IMR-90 (cell line): ENCODE results near the gene TAGAP. TPM values are rescaled to one million over a fixed set of nuclear protein-coding genes. Genes with fewer than 3 reads are reported as not detected.

Source experiments
- ATAC-seq: fragments of 200-7000 bp; cut with Tn5 transposase; 2 replicates; pipeline ENCODE4 v1.9.1; 2020; ENCODE audit warnings: low read depth, mild to moderate bottlenecking, moderate library complexity
- BruUV-seq: library from RNA; stranded (reverse); fragments of 400-500 nt; replicated peaks from 2 replicates; lab custom pipeline; 2021; lab: Mats Ljungman, UMichigan
- CTCF ChIA-PET: fragments of 300-600 bp; formaldehyde crosslinking; extraction: SDS; loops from one replicate; lab custom pipeline; 2021; ENCODE audit warnings: antibody characterized with exemption; lab: Yijun Ruan, JAX
- POLR2A ChIA-PET: fragments of 300-600 bp; sonication (Branson Sonifier 250); formaldehyde crosslinking; loops from one replicate; lab custom pipeline; 2022; ENCODE audit warnings: antibody characterized with exemption; ENCODE audit not compliant: unreplicated experiment; lab: Charles Lee
- DNase-seq: peaks from one replicate; pipeline ENCODE4 v3.0.0; 2013
- H2AFZ ChIP-seq: replicated peaks from 2 replicates; pipeline ENCODE3; 2013; ENCODE audit warnings: low read length, mild to moderate bottlenecking; ENCODE audit not compliant: poor library complexity
- H2AK5ac ChIP-seq: 2 replicates; pipeline ENCODE4 v1.6.1; 2013; ENCODE audit warnings: low read depth, low read length, inconsistent platforms
- H2AK9ac ChIP-seq: replicated peaks from 2 replicates; pipeline ENCODE3; 2013; ENCODE audit warnings: mild to moderate bottlenecking, low read depth, low read length, moderate library complexity; ENCODE audit not compliant: poor library complexity
- H2BK120ac ChIP-seq: 2 replicates; pipeline ENCODE4 v1.6.1; 2013; ENCODE audit warnings: low read depth, low read length, inconsistent platforms
- H2BK15ac ChIP-seq: 3 replicates; pipeline ENCODE4 v1.6.1; 2013; ENCODE audit warnings: low read depth, low read length, inconsistent platforms
- H2BK20ac ChIP-seq: 2 replicates; pipeline ENCODE4 v1.6.1; 2013; ENCODE audit warnings: low read depth, mild to moderate bottlenecking, inconsistent platforms, low read length, moderate library complexity
- H2BK5ac ChIP-seq: 2 replicates; pipeline ENCODE4 v1.6.1; 2013; ENCODE audit warnings: mild to moderate bottlenecking, low read depth, low read length, inconsistent platforms; ENCODE audit not compliant: poor library complexity, severe bottlenecking
- H3K14ac ChIP-seq: replicated peaks from 2 replicates; pipeline ENCODE4 v1.6.1; 2013; ENCODE audit warnings: low read depth, low read length, inconsistent platforms
- H3K18ac ChIP-seq: 2 replicates; pipeline ENCODE4 v1.6.1; 2013; ENCODE audit warnings: low read depth, low read length, control low read depth
- H3K23ac ChIP-seq: 2 replicates; pipeline ENCODE4 v1.6.1; 2013; ENCODE audit warnings: low read depth, low read length, inconsistent platforms
- H3K27ac ChIP-seq: 2 replicates; pipeline ENCODE4 v1.5.1; 2013; ENCODE audit warnings: mild to moderate bottlenecking, control low read depth, low read length; ENCODE audit not compliant: insufficient read depth
- H3K27me3 ChIP-seq: 2 replicates; pipeline ENCODE4 v1.6.1; 2013; ENCODE audit warnings: low read length; ENCODE audit not compliant: control insufficient read depth, insufficient read depth
- H3K36me3 ChIP-seq: 2 replicates; pipeline ENCODE4 v1.6.1; 2013; ENCODE audit warnings: low read length, mixed read lengths; ENCODE audit not compliant: control insufficient read depth, insufficient read depth
- H3K4ac ChIP-seq: 2 replicates; pipeline ENCODE4 v1.6.1; 2013; ENCODE audit warnings: low read depth, low read length, inconsistent platforms
- H3K4me1 ChIP-seq: 2 replicates; pipeline ENCODE4 v1.6.1; 2013; ENCODE audit warnings: low read length, mixed read lengths; ENCODE audit not compliant: control insufficient read depth, insufficient read depth
- H3K4me2 ChIP-seq: 2 replicates; pipeline ENCODE4 v1.6.1; 2013; ENCODE audit warnings: low read depth, mild to moderate bottlenecking, control low read depth, low read length, moderate library complexity
- H3K4me3 ChIP-seq: 2 replicates; pipeline ENCODE4 v1.5.1; 2013; ENCODE audit warnings: low read depth, mild to moderate bottlenecking, control low read depth, low read length, moderate library complexity; ENCODE audit not compliant: insufficient read depth
- H3K56ac ChIP-seq: 2 replicates; pipeline ENCODE4 v1.6.1; 2013; ENCODE audit warnings: low read length, inconsistent platforms; ENCODE audit not compliant: insufficient read depth; ENCODE audit errors: extremely low read depth
- H3K79me1 ChIP-seq, 2 experiments: 2 replicates each; pipeline ENCODE4 v1.6.1; 2013; ENCODE audit warnings: low read length in 2 of 2, inconsistent platforms in 1 of 2, low read depth in 1 of 2
- H3K9ac ChIP-seq: 2 replicates; pipeline ENCODE4 v1.6.1; 2013; ENCODE audit warnings: low read depth, low read length, control low read depth
- H3K9me1 ChIP-seq: 2 replicates; pipeline ENCODE4 v1.6.1; 2013; ENCODE audit warnings: low read length, inconsistent platforms; ENCODE audit not compliant: insufficient read depth
- H3K9me3 ChIP-seq: 2 replicates; pipeline ENCODE4 v1.6.1; 2013; ENCODE audit warnings: low read length; ENCODE audit not compliant: control insufficient read depth, insufficient read depth
- H4K20me1 ChIP-seq: 2 replicates; pipeline ENCODE4 v1.6.1; 2013; ENCODE audit warnings: low read length, inconsistent platforms; ENCODE audit not compliant: insufficient read depth
- H4K5ac ChIP-seq: 2 replicates; pipeline ENCODE4 v1.6.1; 2013; ENCODE audit warnings: mild to moderate bottlenecking, low read depth, low read length, control low read depth
- H4K8ac ChIP-seq, 2 experiments: 2 replicates each; pipeline ENCODE4 v1.6.1; 2013; ENCODE audit warnings: low read depth in 2 of 2, low read length in 2 of 2, control low read depth in 1 of 2, inconsistent platforms in 1 of 2
- H4K91ac ChIP-seq: 2 replicates; pipeline ENCODE4 v1.6.1; 2013; ENCODE audit warnings: low read depth, low read length, inconsistent platforms; ENCODE audit not compliant: insufficient read depth
- BHLHE40 ChIP-seq: fragments of 150-350 bp; IDR thresholded peaks from 2 replicates; pipeline ENCODE4 v1.6.1; 2016; ENCODE audit warnings: mild to moderate bottlenecking, low read depth, low read length
- CHD1 ChIP-seq: IDR thresholded peaks from 2 replicates; pipeline ENCODE4 v1.6.1; 2012; ENCODE audit warnings: low read depth, low read length, improper control_type of control experiment
- POLR2A ChIP-seq: IDR thresholded peaks from 2 replicates; pipeline ENCODE4 v1.6.1; 2012; ENCODE audit warnings: mild to moderate bottlenecking, low read depth, low read length
- RAD21 ChIP-seq: IDR thresholded peaks from 2 replicates; pipeline ENCODE4 v1.6.1; 2012; ENCODE audit warnings: low read length, improper control_type of control experiment
- WGBS, 2 experiments: methylation state at CpG; one replicate each; pipeline versions ENCODE4 v1.1.5 to v1.1.7; 2013; ENCODE audit warnings: missing lambda C conversion rate in 2 of 2; ENCODE audit not compliant: insufficient read length in 1 of 2; ENCODE audit errors: extremely low coverage in 2 of 2; 5-methylcytosine and 5-hydroxymethylcytosine counted together
- dilution Hi-C: fragments of 300-500 bp; cut with HindIII; formaldehyde crosslinking; loops from one replicate; pipeline ENCODE4 v1.14.3; 2018; ENCODE audit warnings: low sequenced_read_pairs; ENCODE audit not compliant: unreplicated experiment
- in situ Hi-C: fragments of 300-500 bp; cut with MboI; formaldehyde crosslinking; loops from 3 replicates; pipeline ENCODE4 v1.14.3; 2019; ENCODE audit warnings: low sequenced_read_pairs, inconsistent platforms, mixed read lengths
- intact Hi-C: fragments of 100-400 bp; cut with micrococcal nuclease; formaldehyde crosslinking; loops from 2 replicates; pipeline ENCODE4 v1.10.0; 2022
- polyA plus RNA-seq, 3 experiments: library from polyadenylated mRNA; depleted of rRNA; stranded (reverse); fragments of >200 nt; gene quantifications; 2 replicates each; pipeline ENCODE4 v1.2.3, GENCODE V29; 2012; ENCODE audit warnings: low replicate concordance in 1 of 3
- total RNA-seq: library from RNA; depleted of rRNA; stranded (reverse); fragments of >200 nt; gene quantifications from 2 replicates; pipeline ENCODE4 v1.2.3, GENCODE V29; 2012

Gene TAGAP
- total and polyA plus RNA-seq, 2 of the 4 experiments (the other 2 are of a cell fraction), result not detected

GRCh38 chr6:159005436-159005835, 39.4 kb downstream of the TAGAP start:
- Histone ChIP-seq H3K79me1 (0 out of 4 replicates have a peak, but pooled peaks cover 0 to 2% of the 10 kb centered on the region in 2 experiments), H3K9me1 (no peaks in the 10 kb centered on the region), H3K9ac (no peak overlapping the region), H3K27me3 (no peaks in the 10 kb centered on the region; the same call in 1 of the 2 replicates), H3K23ac (no peak overlapping the region), H2AFZ (no peak overlapping the region), H2BK5ac (no peak overlapping the region), H3K4me2 (no peak overlapping the region), H3K56ac (no peak overlapping the region), H3K4me1 (peaks cover 4% of the 10 kb centered on the region; the same call in 1 of the 2 replicates), H3K4me3 (no peak overlapping the region), H2BK20ac (no peak overlapping the region), H2BK120ac (no peak overlapping the region), H3K9me3 (no peaks in the 10 kb centered on the region), H2BK15ac (no peak overlapping the region), H3K18ac (no peak overlapping the region), H4K20me1 (no peaks in the 10 kb centered on the region), H3K36me3 (no peaks in the 10 kb centered on the region), H3K14ac (no peak overlapping the region), H4K8ac (no peak overlapping the region), H4K91ac (no peak overlapping the region), H2AK9ac (no peak overlapping the region), H3K27ac (no peak overlapping the region), H4K5ac (no peak overlapping the region), H2AK5ac (no peak overlapping the region), H3K4ac (no peak overlapping the region)
- intact Hi-C loops, result no loop called here
- dilution Hi-C loops, result no loop called here
- TF ChIP-seq BHLHE40 (no peak), RAD21 (no peak), CHD1 (no peak), POLR2A (no peak)
- ChIA-PET CTCF (no interaction called here), POLR2A (no interaction called here)
- no TSS peak for BruUV-seq
- no peak for ATAC-seq
- in situ Hi-C loops, result no loop called here
- no peak for DNase-seq
- 54% methylated on average over 2 of the region's 5 CpGs; no CpG with 5 or more reads in 1 of the 2 experiments for WGBS, 2 experiments
